ENCODE data around the gene NCAPD2.

Gene NCAPD2

GRCh38 chr12:6526766-6527525, 33.0 kb downstream of the NCAPD2 start:
- Histone ChIP-seq H3K4me3 (ENCODE audit: low read length) (no peak overlapping the region), H3K4me1 (ENCODE audit: control insufficient read depth, insufficient read depth, low read length) (peaks cover 2% of the 10 kb centered on the region), H3K36me3 (ENCODE audit: control insufficient read depth, insufficient read depth, low read length) (peaks cover 50% of the 10 kb centered on the region), H3K27ac (ENCODE audit: low read depth, low read length) (no peak overlapping the region), H3K27me3 (ENCODE audit: control insufficient read depth, insufficient read depth, low read length) (no peaks in the 10 kb centered on the region), H3K9ac (ENCODE audit: low read length) (no peak overlapping the region)

- H3K27ac ChIP-seq (ENCODE audit: low read depth, low read length) = no peak overlapping the region
Observed at GRCh38 chr12:6527711-6528110, 33.8 kb downstream of the NCAPD2 start.

GRCh38 chr12:6528539-6529235, 34.8 kb downstream of the NCAPD2 start:
- no peak overlapping the region for H3K4me3 ChIP-seq (ENCODE audit: low read length)
- peaks cover 13% of the 10 kb centered on the region for H3K4me1 ChIP-seq (ENCODE audit: control insufficient read depth, insufficient read depth, low read length)
- peaks cover 41% of the 10 kb centered on the region for H3K36me3 ChIP-seq (ENCODE audit: control insufficient read depth, insufficient read depth, low read length)
- no peaks in the 10 kb centered on the region for H3K27me3 ChIP-seq (ENCODE audit: control insufficient read depth, insufficient read depth, low read length)
- H3K27ac ChIP-seq (ENCODE audit: low read depth, low read length) = no peak overlapping the region
- H3K9ac ChIP-seq (ENCODE audit: low read length) = no peak overlapping the region

More at GRCh38 chr12:6527711-6528110, 33.8 kb downstream of the NCAPD2 start:
- no peak overlapping the region for H3K4me3 ChIP-seq (ENCODE audit: low read length)
- no peak overlapping the region for H3K9ac ChIP-seq (ENCODE audit: low read length)
- H3K4me1 ChIP-seq (ENCODE audit: control insufficient read depth, insufficient read depth, low read length) = peaks cover 9% of the 10 kb centered on the region
- peaks cover 48% of the 10 kb centered on the region for H3K36me3 ChIP-seq (ENCODE audit: control insufficient read depth, insufficient read depth, low read length)
- H3K27me3 ChIP-seq (ENCODE audit: control insufficient read depth, insufficient read depth, low read length) = no peaks in the 10 kb centered on the region

- H3K36me3 ChIP-seq (ENCODE audit: control insufficient read depth, insufficient read depth, low read length) = peaks cover 40% of the 10 kb centered on the region
- H3K4me3 ChIP-seq (ENCODE audit: low read length) = no peak overlapping the region
- no peak overlapping the region for H3K27ac ChIP-seq (ENCODE audit: low read depth, low read length)
- H3K9ac ChIP-seq (ENCODE audit: low read length) = no peak overlapping the region
- peaks cover 13% of the 10 kb centered on the region for H3K4me1 ChIP-seq (ENCODE audit: control insufficient read depth, insufficient read depth, low read length)
- no peaks in the 10 kb centered on the region for H3K27me3 ChIP-seq (ENCODE audit: control insufficient read depth, insufficient read depth, low read length)
Observed at GRCh38 chr12:6529291-6529737, 35.4 kb downstream of the NCAPD2 start.

- H3K27me3 ChIP-seq (ENCODE audit: control insufficient read depth, insufficient read depth, low read length) = no peaks in the 10 kb centered on the region
- H3K27ac ChIP-seq (ENCODE audit: low read depth, low read length) = no peak overlapping the region
- H3K36me3 ChIP-seq (ENCODE audit: control insufficient read depth, insufficient read depth, low read length) = peaks cover 32% of the 10 kb centered on the region
- H3K4me1 ChIP-seq (ENCODE audit: control insufficient read depth, insufficient read depth, low read length) = peaks cover 17% of the 10 kb centered on the region
- no peak overlapping the region for H3K4me3 ChIP-seq (ENCODE audit: low read length)
- H3K9ac ChIP-seq (ENCODE audit: low read length) = no peak overlapping the region
Observed at GRCh38 chr12:6530576-6531260, 36.8 kb downstream of the NCAPD2 start.

GRCh38 chr12:6532051-6532926, 38.4 kb downstream of the NCAPD2 start:
- peak overlapping the region; percentile 69 for H3K9ac ChIP-seq (ENCODE audit: low read length)
- H3K36me3 ChIP-seq (ENCODE audit: control insufficient read depth, insufficient read depth, low read length) = peaks cover 28% of the 10 kb centered on the region
- peak overlapping the region; percentile 90 for H3K4me3 ChIP-seq (ENCODE audit: low read length)
- H3K27ac ChIP-seq (ENCODE audit: low read depth, low read length) = peak overlapping the region; percentile 95
- H3K27me3 ChIP-seq (ENCODE audit: control insufficient read depth, insufficient read depth, low read length) = no peaks in the 10 kb centered on the region
- H3K4me1 ChIP-seq (ENCODE audit: control insufficient read depth, insufficient read depth, low read length) = peaks cover 25% of the 10 kb centered on the region

- H3K27ac ChIP-seq (ENCODE audit: low read depth, low read length) = peak overlapping the region; percentile 95
- H3K36me3 ChIP-seq (ENCODE audit: control insufficient read depth, insufficient read depth, low read length) = peaks cover 29% of the 10 kb centered on the region
- peaks cover 25% of the 10 kb centered on the region for H3K4me1 ChIP-seq (ENCODE audit: control insufficient read depth, insufficient read depth, low read length)
- peak overlapping the region; percentile 90 for H3K4me3 ChIP-seq (ENCODE audit: low read length)
- peak overlapping the region; percentile 69 for H3K9ac ChIP-seq (ENCODE audit: low read length)
- H3K27me3 ChIP-seq (ENCODE audit: control insufficient read depth, insufficient read depth, low read length) = no peaks in the 10 kb centered on the region
Observed at GRCh38 chr12:6532927-6533652, 39.2 kb downstream of the NCAPD2 start.

GRCh38 chr12:6533653-6533922, 39.7 kb downstream of the NCAPD2 start:
- H3K4me1 ChIP-seq (ENCODE audit: control insufficient read depth, insufficient read depth, low read length) = peaks cover 25% of the 10 kb centered on the region
- H3K27ac ChIP-seq (ENCODE audit: low read depth, low read length) = peak overlapping the region; percentile 95
- H3K4me3 ChIP-seq (ENCODE audit: low read length) = peak overlapping the region; percentile 90
- H3K36me3 ChIP-seq (ENCODE audit: control insufficient read depth, insufficient read depth, low read length) = peaks cover 34% of the 10 kb centered on the region
- peak overlapping the region; percentile 69 for H3K9ac ChIP-seq (ENCODE audit: low read length)
- H3K27me3 ChIP-seq (ENCODE audit: control insufficient read depth, insufficient read depth, low read length) = no peaks in the 10 kb centered on the region

- Histone ChIP-seq H3K9ac (ENCODE audit: low read length) (peak within 1 kb of the TSS; percentile 83), H3K36me3 (ENCODE audit: control insufficient read depth, insufficient read depth, low read length) (peaks cover 34% of the 10 kb centered on the region), H3K27me3 (ENCODE audit: control insufficient read depth, insufficient read depth, low read length) (no peaks in the 10 kb centered on the region), H3K4me3 (ENCODE audit: low read length) (peak within 1 kb of the TSS; percentile 90), H3K27ac (ENCODE audit: low read depth, low read length) (peak within 1 kb of the TSS; percentile 95), H3K4me1 (ENCODE audit: control insufficient read depth, insufficient read depth, low read length) (peaks cover 25% of the 10 kb centered on the region)
Observed at GRCh38 chr12:6533923-6534694, 40.2 kb downstream of the NCAPD2 start, which contains the start of gene GAPDH. Gene GAPDH (plus strand): TSS chr12:6534517. CDS start chr12:6534833, 316 bp downstream.

GRCh38 chr12:6534695-6534944, 40.7 kb downstream of the NCAPD2 start:
- peaks cover 31% of the 10 kb centered on the region for H3K36me3 ChIP-seq (ENCODE audit: control insufficient read depth, insufficient read depth, low read length)
- H3K9ac ChIP-seq (ENCODE audit: low read length) = peak overlapping the region; percentile 83
- peak overlapping the region; percentile 90 for H3K4me3 ChIP-seq (ENCODE audit: low read length)
- peak overlapping the region; percentile 95 for H3K27ac ChIP-seq (ENCODE audit: low read depth, low read length)
- peaks cover 25% of the 10 kb centered on the region for H3K4me1 ChIP-seq (ENCODE audit: control insufficient read depth, insufficient read depth, low read length)
- no peaks in the 10 kb centered on the region for H3K27me3 ChIP-seq (ENCODE audit: control insufficient read depth, insufficient read depth, low read length)
